Right lobe of liver (tissue), 4 donors: ENCODE results near the gene MBNL2.

Experiments
- CTCF ChIP-seq, 4 donors: fragments of 200-600 bp in 3 of 4; fragments of 450-650 bp in 1 of 4; IDR thresholded peaks; one replicate each; pipeline versions ENCODE4 v1.5.1 to v1.8.0; 2016 to 2022; ENCODE audit warnings: antibody characterized with exemption in 4 of 4, mild to moderate bottlenecking in 2 of 4
- POLR2A ChIP-seq: fragments of 450-650 bp; IDR thresholded peaks from one replicate; pipeline ENCODE4 v1.6.1; 2017; ENCODE audit warnings: antibody characterized with exemption, mild to moderate bottlenecking
- donor health status: DM: no; HTN: no; CAD: no.
- donor health status: DM: no; HTN: no; CAD: no.
- donor health status: DM: no; HTN: yes; CAD: no.

- TF ChIP-seq POLR2A (no peak), CTCF (IDR thresholded peaks at IDR 0.05) (no peak)
Measured at GRCh38 chr13:97311956-97312355, 89.8 kb downstream of the MBNL2 start.
